Measurements from ENCODE around the gene ABHD12B. TPM values are rescaled to one million over a fixed set of nuclear protein-coding genes. Genes with fewer than 3 reads are reported as not detected.
A peak's percentile ranks its signal among the peaks of the same experiment; 100 is the strongest.

Gene ABHD12B
- total RNA-seq, 1 donor from 2014 or later = not detected

DNA sequence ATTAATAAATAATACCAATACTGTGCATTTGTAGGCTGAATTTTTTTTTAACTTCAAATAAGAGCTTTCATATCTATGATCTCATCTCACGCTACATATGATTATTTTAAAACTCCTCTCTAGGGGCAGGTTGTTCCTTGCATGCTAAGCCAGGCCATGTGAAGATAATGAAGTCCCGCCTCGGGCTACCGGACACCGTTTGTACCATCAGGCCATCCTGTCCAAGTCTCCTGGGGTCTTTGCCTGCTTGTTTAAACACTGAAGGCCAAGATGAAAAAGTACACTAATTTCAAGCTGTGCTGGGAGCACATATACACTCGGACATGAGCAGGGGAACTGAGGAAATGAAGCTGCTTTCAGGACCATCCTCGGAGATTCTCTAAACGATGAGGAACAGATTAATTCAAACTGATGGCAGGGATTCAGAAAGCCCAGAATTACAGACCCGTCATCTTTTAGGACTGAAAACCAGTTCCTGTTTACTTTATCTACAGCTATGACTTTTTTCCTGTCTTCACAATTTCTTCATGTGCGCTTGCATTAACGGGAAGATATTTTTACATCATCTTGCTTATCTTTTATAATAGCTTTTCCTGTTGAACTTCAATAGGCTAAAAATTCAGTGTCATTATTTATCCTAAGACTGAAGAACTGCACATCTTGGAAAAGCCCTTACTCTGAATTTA is 6.3 kb upstream of the ABHD12B start:
- no peaks in the 10 kb centered on the region for H3K36me3 Mint-ChIP-seq
- Histone ChIP-seq H3K4me3 (no peak overlapping the region), H3K4me2 (no peak overlapping the region), H3K9me3 (ENCODE audit: low read depth) (no peaks in the 10 kb centered on the region), H3F3A (ENCODE audit: low read depth) (no peaks in the 10 kb centered on the region), H3K36me3 (no peaks in the 10 kb centered on the region), H3K27ac (no peak overlapping the region), H3K9ac (no peak overlapping the region), H3K79me2 (ENCODE audit: low read depth) (no peaks in the 10 kb centered on the region), H2AFZ (replicated peaks) (no peak overlapping the region), H3K27me3 (peaks cover 7% of the 10 kb centered on the region), H4K20me1 (ENCODE audit: low read depth) (no peaks in the 10 kb centered on the region), H3K4me1 (peaks cover 4% of the 10 kb centered on the region)
- H3K27me3 Mint-ChIP-seq (ENCODE audit: insufficient read depth, low read depth) = peaks cover 2% of the 10 kb centered on the region
- no peak overlapping the region for H3K4me3 Mint-ChIP-seq
- no peak overlapping the region for H3K27ac Mint-ChIP-seq
- TF ChIP-seq EZH2 (IDR thresholded peaks at IDR 0.05) (no peak), EZH2phosphoT487 (IDR thresholded peaks at IDR 0.05) (no peak)
- TF ChIP-seq, protein P1, sequence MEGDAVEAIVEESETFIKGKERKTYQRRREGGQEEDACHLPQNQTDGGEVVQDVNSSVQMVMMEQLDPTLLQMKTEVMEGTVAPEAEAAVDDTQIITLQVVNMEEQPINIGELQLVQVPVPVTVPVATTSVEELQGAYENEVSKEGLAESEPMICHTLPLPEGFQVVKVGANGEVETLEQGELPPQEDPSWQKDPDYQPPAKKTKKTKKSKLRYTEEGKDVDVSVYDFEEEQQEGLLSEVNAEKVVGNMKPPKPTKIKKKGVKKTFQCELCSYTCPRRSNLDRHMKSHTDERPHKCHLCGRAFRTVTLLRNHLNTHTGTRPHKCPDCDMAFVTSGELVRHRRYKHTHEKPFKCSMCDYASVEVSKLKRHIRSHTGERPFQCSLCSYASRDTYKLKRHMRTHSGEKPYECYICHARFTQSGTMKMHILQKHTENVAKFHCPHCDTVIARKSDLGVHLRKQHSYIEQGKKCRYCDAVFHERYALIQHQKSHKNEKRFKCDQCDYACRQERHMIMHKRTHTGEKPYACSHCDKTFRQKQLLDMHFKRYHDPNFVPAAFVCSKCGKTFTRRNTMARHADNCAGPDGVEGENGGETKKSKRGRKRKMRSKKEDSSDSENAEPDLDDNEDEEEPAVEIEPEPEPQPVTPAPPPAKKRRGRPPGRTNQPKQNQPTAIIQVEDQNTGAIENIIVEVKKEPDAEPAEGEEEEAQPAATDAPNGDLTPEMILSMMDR (IDR thresholded peaks at IDR 0.05) = no peak
- H3K4me1 Mint-ChIP-seq = peaks cover 26% of the 10 kb centered on the region
- no peak for DNase-seq (ENCODE audit: low spot score)
- H3K9me3 Mint-ChIP-seq = peaks cover 2% of the 10 kb centered on the region

DNA sequence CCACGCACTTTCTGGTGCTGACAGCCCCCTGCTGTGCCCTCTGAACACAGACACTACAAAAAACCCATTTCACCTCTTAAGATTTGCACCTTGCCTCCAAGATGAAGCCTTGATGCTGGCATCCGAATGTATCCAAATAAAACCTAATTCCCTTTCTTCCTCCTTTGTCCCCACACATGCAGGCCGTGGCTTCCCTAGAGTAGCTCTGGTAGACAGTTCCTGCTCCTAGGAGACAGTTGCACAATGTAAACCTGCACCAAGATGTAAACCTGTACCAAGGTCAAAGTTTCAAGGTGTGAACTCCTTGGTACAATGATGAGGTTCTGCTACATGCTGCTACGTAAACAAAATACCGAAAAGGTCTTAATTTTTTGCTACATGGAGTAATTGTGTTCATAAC is 625 bp upstream of the ABHD12B start:
- no peaks in the 10 kb centered on the region for H3K9me3 ChIP-seq (ENCODE audit: low read depth)
- no peak overlapping the region for H3K9ac ChIP-seq
- H3K27ac ChIP-seq = no peak overlapping the region
- peak overlapping the region; percentile 45 for H3K4me3 ChIP-seq
- H3F3A ChIP-seq (ENCODE audit: low read depth) = peaks cover 6% of the 10 kb centered on the region
- H3K27me3 ChIP-seq = peaks cover 49% of the 10 kb centered on the region
- peaks cover 23% of the 10 kb centered on the region for H3K4me1 Mint-ChIP-seq
- H3K79me2 ChIP-seq (ENCODE audit: low read depth) = no peaks in the 10 kb centered on the region
- no peaks in the 10 kb centered on the region for H3K36me3 ChIP-seq
- no peak overlapping the region for H2AFZ ChIP-seq (replicated peaks)
- no peak overlapping the region for H3K4me3 Mint-ChIP-seq
- DNase-seq (ENCODE audit: low spot score) = no peak
- peaks cover 7% of the 10 kb centered on the region for H4K20me1 ChIP-seq (ENCODE audit: low read depth)
- H3K4me1 ChIP-seq = peaks cover 16% of the 10 kb centered on the region
- TF ChIP-seq EZH2phosphoT487 (IDR thresholded peaks at IDR 0.05) = no peak
- TF ChIP-seq, protein P1 (IDR thresholded peaks at IDR 0.05) = no peak
- no peak for TF ChIP-seq EZH2 (IDR thresholded peaks at IDR 0.05)
- H3K27me3 Mint-ChIP-seq (ENCODE audit: insufficient read depth, low read depth) = peaks cover 20% of the 10 kb centered on the region
- H3K9me3 Mint-ChIP-seq = peaks cover 2% of the 10 kb centered on the region
- peak overlapping the region; percentile 70 for H3K4me2 ChIP-seq
- H3K36me3 Mint-ChIP-seq = no peaks in the 10 kb centered on the region
- no peak overlapping the region for H3K27ac Mint-ChIP-seq

DNA sequence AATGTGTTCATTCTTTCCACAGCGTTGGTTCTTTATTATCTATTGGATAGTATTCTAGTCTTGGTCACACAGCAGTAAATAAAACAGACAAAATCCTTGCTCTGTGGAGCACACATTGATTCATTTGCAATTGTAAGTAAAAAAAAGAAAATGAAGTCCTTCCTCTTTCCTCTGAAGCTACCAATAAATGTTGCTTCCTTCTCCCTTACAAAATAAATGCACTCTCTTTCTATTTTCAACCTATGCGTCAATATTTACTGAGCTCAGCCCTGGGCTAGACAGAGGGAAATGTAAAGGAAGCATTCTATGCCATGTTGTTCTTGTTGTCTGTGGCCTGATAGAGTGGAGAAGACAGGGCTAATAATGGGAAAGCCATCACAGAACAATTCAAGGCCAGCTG is 2.9 kb downstream of the ABHD12B start:
- no peak overlapping the region for H3K4me3 Mint-ChIP-seq
- peaks cover 18% of the 10 kb centered on the region for H3K27me3 Mint-ChIP-seq (ENCODE audit: insufficient read depth, low read depth)
- Histone ChIP-seq H3K4me2 (no peak overlapping the region), H3K4me3 (no peak overlapping the region), H3K27ac (no peak overlapping the region), H4K20me1 (ENCODE audit: low read depth) (peaks cover 7% of the 10 kb centered on the region), H3K79me2 (ENCODE audit: low read depth) (no peaks in the 10 kb centered on the region), H3K9ac (no peak overlapping the region), H2AFZ (replicated peaks) (no peak overlapping the region), H3K36me3 (no peaks in the 10 kb centered on the region), H3F3A (ENCODE audit: low read depth) (peaks cover 6% of the 10 kb centered on the region), H3K27me3 (peaks cover 49% of the 10 kb centered on the region), H3K9me3 (ENCODE audit: low read depth) (no peaks in the 10 kb centered on the region), H3K4me1 (peaks cover 16% of the 10 kb centered on the region)
- no peaks in the 10 kb centered on the region for H3K9me3 Mint-ChIP-seq
- H3K4me1 Mint-ChIP-seq = peaks cover 26% of the 10 kb centered on the region
- TF ChIP-seq EZH2phosphoT487 (IDR thresholded peaks at IDR 0.05) = no peak
- DNase-seq (ENCODE audit: low spot score) = no peak
- H3K36me3 Mint-ChIP-seq = no peaks in the 10 kb centered on the region
- H3K27ac Mint-ChIP-seq = no peak overlapping the region

DNA sequence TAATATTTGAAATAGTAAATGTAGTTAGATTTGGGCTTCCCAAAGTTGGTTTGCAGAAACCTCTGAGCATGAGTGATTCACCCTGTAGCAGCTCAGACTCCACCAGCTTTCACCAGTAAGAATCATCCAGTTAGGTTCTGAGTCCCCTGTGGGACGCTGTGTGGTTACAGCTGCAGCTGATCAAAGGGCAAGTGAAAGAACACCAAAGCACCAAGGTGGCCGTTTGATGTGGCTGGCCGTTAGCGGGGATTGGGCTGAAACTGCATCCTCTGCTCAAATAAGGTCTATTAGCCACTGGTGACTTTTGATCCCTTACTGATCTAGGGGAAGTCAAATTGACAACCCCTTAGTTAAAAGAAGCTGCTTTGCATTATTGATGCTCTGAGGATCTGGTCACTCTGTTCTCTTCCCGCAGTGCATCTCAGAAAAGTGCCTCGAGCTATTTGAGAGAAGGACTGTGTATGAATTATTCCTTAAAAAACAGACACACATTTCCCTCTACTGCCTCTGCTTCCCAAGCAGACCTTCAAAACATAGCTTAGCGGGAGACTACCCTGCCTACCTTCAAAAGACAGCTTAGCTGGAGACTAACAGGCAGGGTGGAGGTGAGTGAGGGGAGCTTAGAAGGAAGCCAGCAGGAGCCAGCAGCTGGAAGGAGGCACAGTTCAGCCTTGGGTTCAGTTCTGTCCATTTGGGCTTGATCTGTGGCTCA is 3.7 kb downstream of the ABHD12B start:
- no peak overlapping the region for H3K4me3 Mint-ChIP-seq
- Histone ChIP-seq H3K79me2 (ENCODE audit: low read depth) (no peaks in the 10 kb centered on the region), H4K20me1 (ENCODE audit: low read depth) (peaks cover 7% of the 10 kb centered on the region), H3K9me3 (ENCODE audit: low read depth) (no peaks in the 10 kb centered on the region), H3K27me3 (peaks cover 43% of the 10 kb centered on the region), H3K27ac (no peak overlapping the region), H3K9ac (no peak overlapping the region), H3K4me3 (no peak overlapping the region), H3F3A (ENCODE audit: low read depth) (peaks cover 6% of the 10 kb centered on the region), H3K36me3 (no peaks in the 10 kb centered on the region), H2AFZ (replicated peaks) (no peak overlapping the region), H3K4me1 (peaks cover 16% of the 10 kb centered on the region), H3K4me2 (no peak overlapping the region)
- TF ChIP-seq EZH2phosphoT487 (IDR thresholded peaks at IDR 0.05) (no peak), EZH2 (IDR thresholded peaks at IDR 0.05) (no peak)
- TF ChIP-seq, protein P1 (IDR thresholded peaks at IDR 0.05) = no peak
- peaks cover 26% of the 10 kb centered on the region for H3K4me1 Mint-ChIP-seq
- H3K27me3 Mint-ChIP-seq (ENCODE audit: insufficient read depth, low read depth) = peaks cover 18% of the 10 kb centered on the region
- no peak overlapping the region for H3K27ac Mint-ChIP-seq
- no peaks in the 10 kb centered on the region for H3K36me3 Mint-ChIP-seq
- DNase-seq (ENCODE audit: low spot score) = no peak
- H3K9me3 Mint-ChIP-seq = no peaks in the 10 kb centered on the region

All from neural progenitor cell (in vitro differentiated cells).